HG02642 (cell line): ENCODE results near the gene KCTD2.

Experiments
- ATAC-seq: cut with Tn5 transposase; IDR thresholded peaks from one replicate; pipeline ENCODE4 v1.9.1; 2021; ENCODE audit warnings: mild to moderate bottlenecking; ENCODE audit not compliant: unreplicated experiment, poor library complexity

The KCTD2 gene

GRCh38 chr17:75091855-75092327 lies 44.9 kb downstream of the KCTD2 start:
- ATAC-seq: no peak

GRCh38 chr17:75093548-75094158 lies 46.6 kb downstream of the KCTD2 start:
- no peak for ATAC-seq

- ATAC-seq: no peak
These were observed 47.9 kb downstream of the KCTD2 start for GRCh38 chr17:75094871-75095399.

- no peak for ATAC-seq
These were observed 49.1 kb downstream of the KCTD2 start for GRCh38 chr17:75096082-75096625.

- ATAC-seq: no peak
These were observed 50.8 kb downstream of the KCTD2 start for GRCh38 chr17:75097865-75098264.

- ATAC-seq: no peak
These were observed 51.8 kb downstream of the KCTD2 start for GRCh38 chr17:75098861-75099260.

GRCh38 chr17:75099881-75100595 lies 53.0 kb downstream of the KCTD2 start:
- no peak for ATAC-seq

GRCh38 chr17:75102385-75102821 lies 55.4 kb downstream of the KCTD2 start:
- ATAC-seq: peak; percentile 40

GRCh38 chr17:75103601-75104554 lies 56.9 kb downstream of the KCTD2 start:
- no peak for ATAC-seq

GRCh38 chr17:75105126-75106080 lies 58.4 kb downstream of the KCTD2 start:
- no peak for ATAC-seq

GRCh38 chr17:75108193-75108592 lies 61.2 kb downstream of the KCTD2 start:
- no peak for ATAC-seq

- no peak for ATAC-seq
These were observed 62.0 kb downstream of the KCTD2 start for GRCh38 chr17:75109046-75109406.

- ATAC-seq: peak; percentile 72
These were observed 62.6 kb downstream of the KCTD2 start, which contains the start of gene ARMC7 for GRCh38 chr17:75109407-75110233. ARMC7 (plus strand) TSS chr17:75109969; CDS start chr17:75110289, 320 bp downstream.

GRCh38 chr17:75110234-75110937 lies 63.4 kb downstream of the KCTD2 start:
- ATAC-seq: no peak

GRCh38 chr17:75111777-75112335 lies 64.8 kb downstream of the KCTD2 start:
- ATAC-seq: no peak

GRCh38 chr17:75113798-75114551 lies 67.0 kb downstream of the KCTD2 start:
- peak; percentile 60 for ATAC-seq
